Stimulated activated naive CD8-positive, alpha-beta T cell treated with anti-CD3 and anti-CD28 coated beads, Interleukin-15, Interleukin-2, amounts not matched to agents 100 ng/mL and 50 ng/mL, for 24 hours (primary cell): ENCODE results near the gene SCN1A.

Experiments used
- H3K27ac Mint-ChIP-seq: one replicate; pipeline ENCODE4 v1.8.0; 2021; ENCODE audit warnings: mild to moderate bottlenecking, mixed read lengths
- H3K27me3 Mint-ChIP-seq: one replicate; pipeline ENCODE4 v1.8.0; 2021; ENCODE audit warnings: mixed read lengths
- H3K36me3 Mint-ChIP-seq: one replicate; pipeline ENCODE4 v1.8.0; 2021; ENCODE audit warnings: low read depth, mixed read lengths
- H3K4me1 Mint-ChIP-seq: one replicate; pipeline ENCODE4 v1.8.0; 2021; ENCODE audit warnings: low read depth, mixed read lengths
- H3K4me3 Mint-ChIP-seq: one replicate; pipeline ENCODE4 v1.8.0; 2021; ENCODE audit warnings: mild to moderate bottlenecking, mixed read lengths
- H3K9me3 Mint-ChIP-seq: one replicate; pipeline ENCODE4 v1.8.0; 2021; ENCODE audit warnings: mixed read lengths

The SCN1A gene

GRCh38 chr2:166081131-166081632 lies 46.6 kb downstream of the SCN1A start:
- Mint-ChIP-seq H3K27ac (no peak overlapping the region), H3K4me1 (no peaks in the 10 kb centered on the region), H3K4me3 (no peak overlapping the region), H3K27me3 (peaks cover 3% of the 10 kb centered on the region), H3K9me3 (no peaks in the 10 kb centered on the region), H3K36me3 (no peaks in the 10 kb centered on the region)

- Mint-ChIP-seq H3K27ac (no peak overlapping the region), H3K36me3 (no peaks in the 10 kb centered on the region), H3K27me3 (peaks cover 3% of the 10 kb centered on the region), H3K4me1 (no peaks in the 10 kb centered on the region), H3K4me3 (no peak overlapping the region), H3K9me3 (no peaks in the 10 kb centered on the region)
Measured at GRCh38 chr2:166074430-166074829, 53.4 kb downstream of the SCN1A start.

GRCh38 chr2:166074011-166074410 lies 53.8 kb downstream of the SCN1A start:
- Mint-ChIP-seq H3K4me3 (no peak overlapping the region), H3K4me1 (no peaks in the 10 kb centered on the region), H3K27ac (no peak overlapping the region), H3K9me3 (no peaks in the 10 kb centered on the region), H3K36me3 (no peaks in the 10 kb centered on the region), H3K27me3 (peaks cover 3% of the 10 kb centered on the region)

GRCh38 chr2:166070231-166070630 lies 57.6 kb downstream of the SCN1A start:
- H3K4me1 Mint-ChIP-seq = no peaks in the 10 kb centered on the region
- peaks cover 9% of the 10 kb centered on the region for H3K27me3 Mint-ChIP-seq
- no peaks in the 10 kb centered on the region for H3K9me3 Mint-ChIP-seq
- H3K27ac Mint-ChIP-seq = no peak overlapping the region
- no peaks in the 10 kb centered on the region for H3K36me3 Mint-ChIP-seq
- no peak overlapping the region for H3K4me3 Mint-ChIP-seq

GRCh38 chr2:166068981-166069380 lies 58.8 kb downstream of the SCN1A start:
- Mint-ChIP-seq H3K36me3 (no peaks in the 10 kb centered on the region), H3K4me3 (no peak overlapping the region)

GRCh38 chr2:166067229-166067628 lies 60.6 kb downstream of the SCN1A start:
- H3K9me3 Mint-ChIP-seq = no peaks in the 10 kb centered on the region
- H3K36me3 Mint-ChIP-seq = no peaks in the 10 kb centered on the region
- peaks cover 9% of the 10 kb centered on the region for H3K27me3 Mint-ChIP-seq
- no peak overlapping the region for H3K27ac Mint-ChIP-seq
- no peaks in the 10 kb centered on the region for H3K4me1 Mint-ChIP-seq
- H3K4me3 Mint-ChIP-seq = no peak overlapping the region

More at GRCh38 chr2:166068981-166069380, 58.8 kb downstream of the SCN1A start:
- no peaks in the 10 kb centered on the region for H3K9me3 Mint-ChIP-seq
- no peak overlapping the region for H3K27ac Mint-ChIP-seq
- H3K27me3 Mint-ChIP-seq = peaks cover 9% of the 10 kb centered on the region
- no peaks in the 10 kb centered on the region for H3K4me1 Mint-ChIP-seq

- Mint-ChIP-seq H3K4me1 (no peaks in the 10 kb centered on the region), H3K9me3 (no peaks in the 10 kb centered on the region), H3K27ac (no peak overlapping the region), H3K36me3 (no peaks in the 10 kb centered on the region), H3K27me3 (no peaks in the 10 kb centered on the region), H3K4me3 (no peak overlapping the region)
Measured at GRCh38 chr2:166060191-166060590, 67.6 kb downstream of the SCN1A start.

- H3K4me1 Mint-ChIP-seq = no peaks in the 10 kb centered on the region
- H3K27me3 Mint-ChIP-seq = peaks cover 3% of the 10 kb centered on the region
- H3K4me3 Mint-ChIP-seq = no peak overlapping the region
- no peaks in the 10 kb centered on the region for H3K36me3 Mint-ChIP-seq
- no peak overlapping the region for H3K27ac Mint-ChIP-seq
- H3K9me3 Mint-ChIP-seq = no peaks in the 10 kb centered on the region
Measured at GRCh38 chr2:166057370-166058164, 70.3 kb downstream of the SCN1A start.

- no peaks in the 10 kb centered on the region for H3K4me1 Mint-ChIP-seq
- no peaks in the 10 kb centered on the region for H3K36me3 Mint-ChIP-seq
- H3K9me3 Mint-ChIP-seq = no peaks in the 10 kb centered on the region
- no peak overlapping the region for H3K4me3 Mint-ChIP-seq
- peaks cover 6% of the 10 kb centered on the region for H3K27me3 Mint-ChIP-seq
- no peak overlapping the region for H3K27ac Mint-ChIP-seq
Measured at GRCh38 chr2:166044853-166045483, 82.9 kb downstream of the SCN1A start.

GRCh38 chr2:166042768-166043390 lies 84.9 kb downstream of the SCN1A start:
- no peaks in the 10 kb centered on the region for H3K36me3 Mint-ChIP-seq
- no peak overlapping the region for H3K27ac Mint-ChIP-seq
- peaks cover 6% of the 10 kb centered on the region for H3K27me3 Mint-ChIP-seq
- H3K4me3 Mint-ChIP-seq = no peak overlapping the region
- H3K9me3 Mint-ChIP-seq = no peaks in the 10 kb centered on the region
- no peaks in the 10 kb centered on the region for H3K4me1 Mint-ChIP-seq

GRCh38 chr2:166042356-166042755 lies 85.5 kb downstream of the SCN1A start:
- H3K9me3 Mint-ChIP-seq = no peaks in the 10 kb centered on the region
- peaks cover 6% of the 10 kb centered on the region for H3K27me3 Mint-ChIP-seq
- no peak overlapping the region for H3K27ac Mint-ChIP-seq
- H3K4me3 Mint-ChIP-seq = no peak overlapping the region
- H3K36me3 Mint-ChIP-seq = no peaks in the 10 kb centered on the region
- no peaks in the 10 kb centered on the region for H3K4me1 Mint-ChIP-seq

GRCh38 chr2:166041613-166042012 lies 86.2 kb downstream of the SCN1A start:
- Mint-ChIP-seq H3K4me3 (no peak overlapping the region), H3K4me1 (no peaks in the 10 kb centered on the region), H3K36me3 (no peaks in the 10 kb centered on the region), H3K9me3 (no peaks in the 10 kb centered on the region), H3K27me3 (peaks cover 6% of the 10 kb centered on the region), H3K27ac (no peak overlapping the region)

- Mint-ChIP-seq H3K4me3 (no peak overlapping the region), H3K9me3 (no peaks in the 10 kb centered on the region), H3K27me3 (peaks cover 5% of the 10 kb centered on the region), H3K4me1 (no peaks in the 10 kb centered on the region), H3K36me3 (no peaks in the 10 kb centered on the region), H3K27ac (no peak overlapping the region)
Measured at GRCh38 chr2:166032361-166032760, 95.5 kb downstream of the SCN1A start.

GRCh38 chr2:166031054-166031453 lies 96.8 kb downstream of the SCN1A start:
- Mint-ChIP-seq H3K4me3 (no peak overlapping the region), H3K27ac (no peak overlapping the region), H3K9me3 (no peaks in the 10 kb centered on the region), H3K27me3 (peaks cover 5% of the 10 kb centered on the region), H3K4me1 (no peaks in the 10 kb centered on the region), H3K36me3 (no peaks in the 10 kb centered on the region)

- Mint-ChIP-seq H3K4me1 (no peaks in the 10 kb centered on the region), H3K9me3 (no peaks in the 10 kb centered on the region), H3K36me3 (no peaks in the 10 kb centered on the region), H3K27ac (no peak overlapping the region), H3K27me3 (peaks cover 5% of the 10 kb centered on the region), H3K4me3 (no peak overlapping the region)
Measured at GRCh38 chr2:166025313-166025712, 102.5 kb downstream of the SCN1A start.
